Ectodermal cell (in vitro differentiated cells): Measurements from ENCODE around the gene CCNI. TPM values are rescaled to one million over a fixed set of nuclear protein-coding genes. Genes with fewer than 3 reads are reported as not detected.
A peak's percentile ranks its signal among the peaks of the same experiment; 100 is the strongest.

Source experiments
- H3K27ac ChIP-seq: 2 replicates; pipeline ENCODE4 v1.7.0; 2013; ENCODE audit warnings: mild to moderate bottlenecking, low read depth, low read length; ENCODE audit not compliant: insufficient read depth, poor library complexity, severe bottlenecking
- H3K27me3 ChIP-seq: 2 replicates; pipeline ENCODE4 v1.7.0; 2013; ENCODE audit warnings: mild to moderate bottlenecking, low read length; ENCODE audit not compliant: insufficient read depth, control insufficient read depth, poor library complexity, severe bottlenecking
- H3K36me3 ChIP-seq: one replicate; pipeline ENCODE4 v1.7.0; 2013; ENCODE audit warnings: low read length; ENCODE audit not compliant: control insufficient read depth, insufficient read depth
- H3K4me1 ChIP-seq: one replicate; pipeline ENCODE4 v1.7.0; 2013; ENCODE audit warnings: low read length; ENCODE audit not compliant: control insufficient read depth, insufficient read depth
- H3K4me3 ChIP-seq: 2 replicates; pipeline ENCODE4 v1.7.0; 2013; ENCODE audit warnings: low read depth, low read length, control low read depth; ENCODE audit not compliant: insufficient read depth
- H3K9me3 ChIP-seq: 2 replicates; pipeline ENCODE4 v1.7.0; 2013; ENCODE audit warnings: mild to moderate bottlenecking, low read length, moderate library complexity; ENCODE audit not compliant: control insufficient read depth
- WGBS, 2 experiments: methylation state at CpG; one replicate each; pipeline ENCODE4 v1.1.7; 2013; ENCODE audit warnings: missing lambda C conversion rate in 2 of 2; 5-methylcytosine and 5-hydroxymethylcytosine counted together
- polyA plus RNA-seq, 4 experiments: library from polyadenylated mRNA; stranded (reverse); fragments of 50-300 nt; gene quantifications; one replicate each; pipeline ENCODE4 v1.2.3, GENCODE V29; 2013

CCNI gene
- polyA plus RNA-seq (2013, experiment 1 of 4) = 432 TPM
- polyA plus RNA-seq (2013, experiment 2 of 4) = 493 TPM
- 351 TPM for polyA plus RNA-seq (2013, experiment 3 of 4)
- polyA plus RNA-seq (2013, experiment 4 of 4) = 387 TPM

GRCh38 chr4:77075869-77076799, at the start of gene CCNI:
CCNI (minus strand) TSS chr4:77075989; CDS start chr4:77066362, 9,627 bp downstream.
- no peaks in the 10 kb centered on the region for H3K36me3 ChIP-seq
- H3K27me3 ChIP-seq = no peaks in the 10 kb centered on the region
- H3K4me3 ChIP-seq = peak within 1 kb of the TSS; percentile 81
- H3K4me1 ChIP-seq = peaks cover 12% of the 10 kb centered on the region
- no peaks in the 10 kb centered on the region for H3K9me3 ChIP-seq
- 2 to 3% methylated on average over 54 of the region's 54 CpGs for WGBS, 2 experiments
- peak within 1 kb of the TSS; percentile 98 for H3K27ac ChIP-seq

GRCh38 chr4:77124576-77124975, 48.8 kb upstream of the CCNI start:
- no peaks in the 10 kb centered on the region for H3K4me1 ChIP-seq
- WGBS, 2 experiments = 71 to 84% methylated on average over 3 of the region's 3 CpGs
- no peaks in the 10 kb centered on the region for H3K27me3 ChIP-seq
- no peak overlapping the region for H3K27ac ChIP-seq
- H3K9me3 ChIP-seq = no peaks in the 10 kb centered on the region
- no peak overlapping the region for H3K4me3 ChIP-seq
- H3K36me3 ChIP-seq = no peaks in the 10 kb centered on the region

GRCh38 chr4:77123411-77123810, 47.6 kb upstream of the CCNI start:
- Histone ChIP-seq H3K27ac (no peak overlapping the region), H3K36me3 (no peaks in the 10 kb centered on the region), H3K9me3 (no peaks in the 10 kb centered on the region), H3K4me1 (no peaks in the 10 kb centered on the region), H3K4me3 (no peak overlapping the region), H3K27me3 (no peaks in the 10 kb centered on the region)
- WGBS, 2 experiments = 63% methylated on average over 1 of the region's 1 CpG; no CpG with 5 or more reads in 1 of the 2 experiments

- Histone ChIP-seq H3K36me3 (no peaks in the 10 kb centered on the region), H3K4me1 (no peaks in the 10 kb centered on the region)
- WGBS, 2 experiments = 92 to 94% methylated on average over 4 of the region's 4 CpGs
Observed at GRCh38 chr4:77122656-77123055, 46.9 kb upstream of the CCNI start.

DNA sequence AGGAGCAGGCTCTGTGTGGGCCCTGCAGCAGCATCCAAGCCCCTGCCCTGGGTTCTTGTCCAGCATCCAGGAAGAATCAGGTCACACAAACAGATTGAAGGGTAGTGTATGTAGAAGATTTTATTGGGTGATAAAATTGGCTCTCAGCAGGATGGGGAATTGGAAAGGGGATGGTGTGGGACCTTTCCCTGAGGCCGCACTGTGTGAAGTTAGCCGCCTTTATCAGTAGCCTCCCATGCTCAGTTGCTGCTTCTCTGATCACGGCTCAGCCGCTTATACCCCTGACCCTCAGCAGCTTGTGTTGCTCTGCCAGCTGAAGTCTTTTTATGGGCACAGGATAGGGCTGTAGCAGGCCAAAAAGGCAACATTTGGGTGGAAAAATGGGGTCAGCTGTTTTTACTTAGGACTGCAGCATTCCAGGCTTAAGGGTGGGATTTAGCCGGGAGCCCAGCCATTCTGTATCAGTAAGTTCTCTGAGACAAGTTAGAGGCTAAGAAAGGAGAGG, 46.0 kb upstream of the CCNI start:
- 92 to 95% methylated on average over 5 of the region's 5 CpGs for WGBS, 2 experiments
- Histone ChIP-seq H3K4me3 (no peak overlapping the region), H3K9me3 (no peaks in the 10 kb centered on the region), H3K4me1 (no peaks in the 10 kb centered on the region), H3K36me3 (no peaks in the 10 kb centered on the region), H3K27ac (no peak overlapping the region), H3K27me3 (no peaks in the 10 kb centered on the region)

More at GRCh38 chr4:77122656-77123055, 46.9 kb upstream of the CCNI start:
- Histone ChIP-seq H3K9me3 (no peaks in the 10 kb centered on the region), H3K4me3 (no peak overlapping the region), H3K27ac (no peak overlapping the region), H3K27me3 (no peaks in the 10 kb centered on the region)

DNA sequence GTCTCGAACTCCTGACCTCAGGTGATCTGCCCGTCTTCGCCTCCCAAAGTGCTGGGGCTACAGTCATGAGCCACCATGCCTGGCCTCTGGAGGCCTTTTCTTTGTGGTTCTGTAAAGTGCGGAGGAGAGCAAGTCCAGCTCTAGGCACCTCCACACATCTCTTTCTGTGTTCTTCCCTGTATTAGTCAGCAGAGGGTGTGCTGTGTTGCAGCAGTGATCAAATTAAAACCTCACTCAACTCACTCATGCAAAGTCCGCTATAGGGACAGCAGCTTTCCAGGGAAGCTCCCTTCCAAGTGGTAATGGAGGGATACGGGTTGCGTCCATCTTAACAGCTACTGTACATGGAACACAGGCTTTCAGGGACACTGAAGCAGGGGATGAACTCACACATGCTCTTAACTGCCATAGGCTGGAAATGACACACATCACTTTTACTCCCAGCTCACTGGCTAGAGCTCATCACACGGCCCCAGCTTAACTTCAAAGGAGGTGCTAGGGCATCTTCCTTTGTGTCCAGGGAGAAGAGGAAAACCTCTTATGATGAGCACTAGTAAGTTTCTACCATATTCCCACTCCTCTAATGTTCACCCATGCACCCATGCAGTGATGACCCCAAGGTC, 45.2 kb upstream of the CCNI start:
- 91 to 92% methylated on average over 8 of the region's 8 CpGs for WGBS, 2 experiments
- no peaks in the 10 kb centered on the region for H3K9me3 ChIP-seq
- no peak overlapping the region for H3K27ac ChIP-seq

GRCh38 chr4:77117721-77118120, 41.9 kb upstream of the CCNI start:
- H3K27me3 ChIP-seq = no peaks in the 10 kb centered on the region
- H3K4me1 ChIP-seq = no peaks in the 10 kb centered on the region
- no peak overlapping the region for H3K4me3 ChIP-seq
- H3K27ac ChIP-seq = no peak overlapping the region
- H3K36me3 ChIP-seq = no peaks in the 10 kb centered on the region
- H3K9me3 ChIP-seq = no peaks in the 10 kb centered on the region

More for the DNA sequence above, 45.2 kb upstream of the CCNI start:
- Histone ChIP-seq H3K27me3 (no peaks in the 10 kb centered on the region), H3K36me3 (no peaks in the 10 kb centered on the region), H3K4me3 (no peak overlapping the region), H3K4me1 (no peaks in the 10 kb centered on the region)

- Histone ChIP-seq H3K4me3 (no peak overlapping the region), H3K9me3 (no peaks in the 10 kb centered on the region), H3K27me3 (no peaks in the 10 kb centered on the region), H3K4me1 (no peaks in the 10 kb centered on the region), H3K36me3 (no peaks in the 10 kb centered on the region), H3K27ac (no peak overlapping the region)
- 92 to 94% methylated on average over 29 of the region's 29 CpGs for WGBS, 2 experiments
Observed at GRCh38 chr4:77113069-77113468, 37.3 kb upstream of the CCNI start.

- H3K27ac ChIP-seq = no peak overlapping the region
- 93 to 95% methylated on average over 1 of the region's 1 CpG for WGBS, 2 experiments
- H3K9me3 ChIP-seq = no peaks in the 10 kb centered on the region
- H3K27me3 ChIP-seq = no peaks in the 10 kb centered on the region
- H3K4me3 ChIP-seq = no peak overlapping the region
- H3K36me3 ChIP-seq = no peaks in the 10 kb centered on the region
- H3K4me1 ChIP-seq = no peaks in the 10 kb centered on the region
Observed at GRCh38 chr4:77110730-77111129, 34.9 kb upstream of the CCNI start.
